Glomerular visceral epithelial cell (primary cell): ENCODE results near the gene CNKSR3.

Experiments used
- DNase-seq: peaks from one replicate; pipeline ENCODE4 v3.0.0-alpha.2; 2016; ENCODE audit errors: extremely low spot score

Gene CNKSR3

GRCh38 chr6:154457046-154457713 is 53.3 kb downstream of the CNKSR3 start:
- peak; percentile 90 for DNase-seq

DNA sequence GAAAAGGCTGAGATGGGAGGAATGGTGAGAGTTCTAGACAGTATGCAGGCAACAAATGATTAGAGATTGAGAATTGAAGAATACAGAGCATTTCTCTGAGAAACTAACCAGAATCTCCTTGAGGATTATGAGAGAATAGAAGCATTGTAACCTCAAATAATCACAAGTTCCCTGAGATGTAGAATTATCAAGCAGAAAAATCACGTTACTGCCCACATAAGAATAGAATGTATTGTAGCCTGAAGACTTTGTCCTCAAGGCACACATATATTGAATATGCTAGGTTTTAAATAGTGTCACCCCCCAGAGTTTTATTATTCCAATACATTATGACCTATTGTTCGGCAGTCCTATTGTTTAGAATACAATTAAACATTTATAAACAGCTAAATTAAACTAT is 57.2 kb downstream of the CNKSR3 start:
- no peak for DNase-seq

- no peak for DNase-seq
Observed at GRCh38 chr6:154450498-154450897, 60.0 kb downstream of the CNKSR3 start.

- DNase-seq = peak; percentile 56
Observed at GRCh38 chr6:154448448-154449096, 61.9 kb downstream of the CNKSR3 start.

DNA sequence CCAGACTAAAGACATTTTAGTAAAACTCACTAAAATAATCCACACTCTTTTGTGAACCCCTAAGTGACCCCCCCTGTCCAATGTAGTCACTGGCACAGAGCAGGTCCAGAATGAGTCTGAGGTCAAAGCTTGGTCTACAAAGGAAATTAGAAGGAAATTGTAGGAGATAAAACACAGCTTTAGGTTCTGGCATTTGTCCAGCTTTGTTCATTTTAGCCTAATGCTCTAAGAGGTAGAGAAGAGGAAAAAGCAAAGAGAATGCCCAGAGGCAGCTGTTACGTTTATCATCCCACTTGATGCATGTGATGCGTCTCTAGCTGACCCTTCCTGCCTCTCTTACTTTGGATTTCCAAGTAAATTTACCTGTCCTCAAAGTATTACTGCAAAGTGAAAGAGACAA is 62.5 kb downstream of the CNKSR3 start:
- DNase-seq = no peak

GRCh38 chr6:154446984-154447383 is 63.5 kb downstream of the CNKSR3 start:
- DNase-seq = no peak

GRCh38 chr6:154445417-154445816 is 65.1 kb downstream of the CNKSR3 start:
- no peak for DNase-seq

DNA sequence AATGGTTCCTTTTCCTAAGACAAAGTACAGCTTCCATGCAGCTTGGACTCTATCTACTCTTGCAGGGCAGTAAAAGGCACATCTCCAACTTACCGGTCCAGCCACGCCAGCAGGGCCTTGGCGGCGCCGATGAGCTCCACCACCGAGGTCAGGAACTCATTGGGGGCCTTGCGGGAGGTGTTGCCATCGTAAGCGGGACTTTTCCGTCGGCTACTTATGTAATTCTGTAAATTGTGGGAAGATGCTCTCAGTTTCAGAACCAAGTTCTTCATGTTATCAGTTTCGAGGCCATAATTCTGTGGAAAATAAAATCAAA is 68.5 kb downstream of the CNKSR3 start:
- DNase-seq = peak; percentile 39

GRCh38 chr6:154440422-154441043 is 70.0 kb downstream of the CNKSR3 start:
- no peak for DNase-seq

- DNase-seq = no peak
Observed at GRCh38 chr6:154440022-154440421, 70.5 kb downstream of the CNKSR3 start.

DNA sequence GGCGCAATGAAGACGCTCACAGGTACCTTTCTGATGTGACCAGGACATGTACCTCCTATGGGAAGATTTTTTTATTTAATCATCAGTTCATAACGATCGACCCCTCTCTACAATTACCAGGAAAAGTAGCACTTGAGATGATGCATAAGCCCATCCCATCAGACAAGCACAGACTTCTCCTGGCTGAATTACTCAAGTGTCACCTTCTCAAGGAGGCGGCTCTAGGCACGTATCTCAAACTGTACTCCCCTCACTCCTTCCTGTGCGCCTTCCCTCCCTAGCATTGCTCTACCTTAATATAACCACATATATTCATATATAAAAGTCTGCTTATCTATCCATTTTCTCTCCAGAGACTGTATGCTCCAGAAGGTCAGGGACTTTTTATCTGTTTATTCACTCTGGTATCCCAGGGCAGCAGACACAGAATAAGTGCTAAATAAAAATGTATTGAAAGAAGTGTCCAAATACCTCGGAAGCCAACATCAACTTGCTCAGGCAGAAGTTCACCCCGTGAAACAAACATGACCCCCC is 71.5 kb downstream of the CNKSR3 start:
- DNase-seq = no peak

DNA sequence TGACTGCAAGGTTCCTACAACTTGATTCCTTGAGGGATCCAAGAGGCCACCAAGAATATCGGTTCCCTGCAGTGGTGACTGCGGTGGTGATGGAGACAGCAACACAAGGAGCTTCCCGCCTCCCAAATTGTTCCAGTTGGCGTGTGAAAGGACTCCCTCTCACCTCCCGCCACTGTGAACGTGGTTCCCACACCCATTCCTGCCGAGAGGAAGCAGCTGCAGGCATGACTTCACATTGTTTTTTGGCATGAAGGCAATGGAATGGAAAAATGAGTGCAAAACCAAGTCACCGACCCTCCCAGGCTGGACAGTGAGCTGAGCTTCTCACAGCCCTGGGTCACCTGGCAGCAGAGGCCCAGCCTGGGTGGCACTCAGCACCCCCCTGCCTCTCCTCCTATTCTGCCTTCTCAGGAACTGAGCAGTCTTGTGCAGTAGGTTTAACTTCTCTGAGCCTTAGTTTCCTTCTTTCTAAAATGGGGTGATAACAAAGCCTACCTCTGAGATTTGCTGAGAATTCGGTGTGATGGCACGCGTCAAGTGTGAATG is 75.0 kb downstream of the CNKSR3 start:
- no peak for DNase-seq

DNA sequence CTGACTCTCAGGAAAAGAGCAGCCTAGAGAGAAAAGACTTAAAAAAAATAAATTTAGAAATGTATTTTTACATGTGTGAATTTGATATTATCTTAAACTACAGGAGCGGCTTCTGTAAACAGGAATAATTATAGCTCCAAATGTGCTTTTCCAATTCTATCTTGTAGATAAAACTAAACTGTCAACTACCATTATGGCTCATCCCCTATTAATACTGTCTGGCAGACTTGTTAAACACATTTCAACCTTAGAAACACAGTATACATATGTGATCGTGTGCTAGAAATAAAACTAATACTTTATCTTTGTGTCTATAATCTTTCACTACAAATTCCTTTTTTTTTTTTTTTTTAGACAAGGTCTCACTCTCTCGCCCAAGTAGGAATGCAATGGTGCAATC is 75.8 kb downstream of the CNKSR3 start:
- DNase-seq = no peak

DNA sequence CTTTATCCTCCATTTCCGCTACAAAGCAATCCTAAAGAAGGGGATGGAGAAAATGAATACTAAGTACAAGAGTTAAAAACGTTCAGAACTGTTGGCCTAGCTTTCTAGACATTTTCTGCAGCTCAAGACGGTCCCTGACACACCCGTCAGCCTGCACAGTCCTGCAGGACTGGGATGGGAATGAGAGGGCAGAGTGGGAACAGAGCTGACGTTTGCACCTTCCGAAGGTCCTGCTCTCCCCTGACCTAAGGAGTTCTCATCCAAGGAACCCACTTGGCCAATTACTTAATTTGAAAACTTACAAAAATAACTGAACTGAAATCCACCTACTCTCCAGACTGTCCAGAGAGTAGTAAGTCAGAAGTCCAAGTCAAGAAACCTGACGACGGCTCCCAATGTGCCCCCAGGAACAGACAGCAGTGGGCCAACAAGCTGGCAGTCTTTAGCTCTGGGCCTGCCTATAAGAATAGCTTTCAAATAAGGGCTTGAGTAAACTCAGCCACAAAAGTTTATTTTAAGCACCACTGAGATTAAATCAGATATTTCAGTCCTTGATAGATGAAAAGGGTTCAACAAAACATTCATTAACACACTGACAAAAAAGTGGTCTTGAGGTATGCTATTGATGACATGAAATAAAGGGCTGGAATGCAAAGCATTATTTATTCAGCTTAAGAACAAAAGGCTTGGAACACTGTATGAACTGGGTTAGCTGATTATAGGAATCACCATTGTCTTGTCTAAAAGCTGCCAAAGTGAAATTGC is 76.8 kb downstream of the CNKSR3 start:
- DNase-seq = no peak

DNA sequence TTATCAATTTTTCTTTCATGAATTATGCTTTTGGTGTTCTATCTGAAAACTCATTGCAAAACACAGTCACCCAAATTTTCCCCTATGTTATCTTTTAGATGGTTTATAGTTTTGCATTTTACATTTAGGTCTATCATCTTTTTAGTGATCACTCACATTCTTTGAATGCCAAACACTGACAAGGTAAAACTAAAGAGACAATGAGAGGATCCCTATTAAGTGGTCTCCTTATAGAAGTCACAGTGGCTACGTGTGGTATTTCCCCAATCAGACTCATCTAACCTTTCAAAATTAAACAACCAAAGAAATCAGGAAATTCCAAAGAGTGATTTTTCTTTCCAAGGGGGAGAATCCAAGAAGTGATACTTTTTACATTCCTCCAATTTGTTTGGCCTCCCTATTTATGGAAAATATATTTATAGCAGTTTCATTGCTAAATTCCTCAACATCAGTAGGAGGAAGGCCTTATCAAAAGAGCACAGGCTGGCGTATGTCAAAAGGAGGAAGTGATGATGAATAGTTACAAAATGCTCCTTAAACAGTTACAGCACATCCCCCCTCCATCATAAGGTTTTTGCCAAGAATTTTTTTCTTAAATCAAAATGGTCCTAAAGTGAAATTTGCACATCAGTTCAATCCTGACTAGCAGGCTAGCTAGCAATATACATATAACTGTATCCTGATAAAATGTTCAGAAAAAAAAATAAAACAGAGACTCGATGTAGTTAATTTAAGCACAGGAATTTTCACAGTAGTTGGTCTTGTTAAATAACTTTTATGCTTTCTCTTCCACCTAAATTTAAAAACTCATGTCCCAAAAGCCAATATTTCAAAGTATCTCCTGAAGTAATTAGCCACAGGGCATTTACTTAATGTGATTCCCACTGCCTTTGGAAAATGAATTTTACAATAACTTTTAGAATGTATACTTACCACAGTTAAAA is 77.7 kb downstream of the CNKSR3 start:
- DNase-seq = no peak

DNA sequence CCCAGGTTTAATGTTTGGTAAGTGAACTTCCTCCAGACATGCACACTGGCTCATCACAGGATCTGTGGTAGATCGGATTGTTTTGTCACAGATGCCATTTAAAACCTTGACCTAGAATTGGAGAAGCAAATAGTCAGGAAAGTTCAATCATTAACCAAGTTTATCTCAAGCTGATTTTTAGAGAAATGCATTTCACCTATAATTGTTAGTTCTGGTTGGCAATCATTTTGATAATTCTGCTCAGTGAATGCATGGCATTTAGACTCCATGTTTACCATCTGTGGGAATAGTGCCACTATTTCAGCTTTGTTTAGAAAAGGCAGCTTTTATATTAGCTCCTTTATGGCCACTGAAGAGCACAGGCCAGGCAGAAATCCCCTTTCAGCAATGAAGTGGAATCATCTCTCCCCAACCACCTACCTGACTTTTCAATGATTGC is 80.0 kb downstream of the CNKSR3 start:
- DNase-seq = no peak

DNA sequence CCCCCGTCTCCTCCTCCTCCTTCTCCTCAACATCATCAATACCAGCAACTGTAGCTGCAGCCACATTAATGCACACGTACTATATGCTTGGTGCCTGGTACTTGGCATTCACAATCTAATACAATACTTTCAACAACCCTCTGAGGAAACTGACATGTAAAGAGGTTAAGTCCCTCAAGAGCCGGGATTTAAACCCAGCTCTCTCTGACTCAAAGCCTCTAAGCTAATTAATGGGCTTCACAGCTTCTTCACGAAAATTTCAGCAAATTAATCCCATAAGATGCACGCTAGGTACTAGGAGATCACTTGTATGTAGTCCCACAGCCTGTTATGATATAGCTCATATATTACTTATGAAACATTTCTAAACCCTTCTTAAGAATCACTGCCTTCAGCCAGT is 80.8 kb downstream of the CNKSR3 start:
- no peak for DNase-seq

DNA sequence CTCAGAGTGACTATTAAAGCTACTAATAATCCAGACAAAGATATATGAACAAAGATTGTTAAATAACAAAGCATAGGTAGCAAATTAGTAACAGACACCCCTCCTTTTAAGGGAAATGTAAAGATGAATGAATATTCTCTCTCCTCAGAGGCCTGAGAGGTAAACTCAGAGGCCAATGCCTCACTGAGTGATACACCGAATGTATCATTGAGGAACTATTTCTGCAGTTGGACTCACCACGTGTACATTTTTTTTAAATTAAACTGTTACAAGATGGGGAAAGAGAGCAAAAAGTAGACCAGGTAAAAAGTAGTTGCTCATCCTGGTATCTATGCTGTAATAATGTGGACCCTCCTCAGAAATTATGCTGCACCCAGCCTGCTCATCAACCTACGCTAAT is 81.6 kb downstream of the CNKSR3 start:
- no peak for DNase-seq

DNA sequence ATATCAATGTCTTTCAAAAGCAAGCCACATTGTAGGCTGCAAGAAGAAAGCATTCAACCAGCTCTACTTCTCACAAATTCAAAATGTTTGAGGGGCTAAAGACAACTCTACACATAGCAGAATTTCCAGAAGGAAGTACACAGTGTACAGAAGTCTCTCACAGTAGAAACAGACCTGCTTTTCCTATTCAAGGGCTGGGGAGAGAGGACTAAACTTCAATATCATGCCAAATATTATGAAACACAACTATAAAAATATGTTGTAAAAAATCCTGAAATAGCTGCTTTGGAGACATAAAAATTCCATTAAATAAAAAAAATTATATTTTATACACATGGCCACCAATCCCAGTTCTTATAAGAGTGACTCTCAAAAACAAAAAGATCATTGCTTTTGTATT is 83.0 kb downstream of the CNKSR3 start:
- DNase-seq = no peak

- DNase-seq = no peak
Observed at GRCh38 chr6:154426997-154427396, 83.5 kb downstream of the CNKSR3 start.

DNA sequence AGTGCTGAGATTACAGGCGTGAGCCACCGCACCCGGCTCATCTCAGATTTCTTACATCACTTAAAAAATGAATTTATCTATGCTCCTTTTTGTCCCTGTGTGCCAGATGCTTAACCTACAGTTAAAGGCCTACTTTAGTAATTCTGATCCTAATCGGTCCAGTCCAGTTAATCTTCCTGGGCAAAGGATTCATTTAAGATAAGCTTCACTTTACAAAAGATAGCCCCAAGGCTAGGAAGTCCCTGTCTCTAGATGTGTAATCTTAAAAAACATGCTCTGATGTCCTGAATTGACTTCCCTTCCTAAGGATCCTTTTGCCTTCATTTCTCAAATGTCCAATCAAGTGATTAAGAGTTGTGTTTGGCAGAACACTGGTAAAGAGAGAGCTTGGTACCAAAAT is 85.5 kb downstream of the CNKSR3 start:
- DNase-seq = no peak
